Esophagus muscularis mucosa (tissue), 4 donors: ENCODE data around the gene OSBP2. TPM values are rescaled to one million over a fixed set of nuclear protein-coding genes. Genes with fewer than 3 reads are reported as not detected.

Experiments used
- DNase-seq: peaks from one replicate; pipeline ENCODE4 v3.0.0-alpha.2; 2017; ENCODE audit errors: extremely low spot score
- H3K27ac ChIP-seq, 4 donors: fragments of 200-600 bp; sonication (generic); replicated peaks in 1 of 4; 1 replicate in 3 of 4; 2 replicates in 1 of 4; pipeline ENCODE4 v1.5.1; 2016 to 2019; ENCODE audit warnings: mild to moderate bottlenecking in 1 of 4
- H3K27me3 ChIP-seq, 4 donors: fragments of 200-600 bp; sonication (generic); one replicate each; pipeline versions ENCODE4 v1.5.1 to v1.6.0; 2016 to 2019
- H3K36me3 ChIP-seq, 4 donors: fragments of 200-600 bp; sonication (generic); one replicate each; pipeline ENCODE4 v1.5.1; 2016 to 2019
- H3K4me1 ChIP-seq, 4 donors: fragments of 200-600 bp; sonication (generic); one replicate each; pipeline ENCODE4 v1.5.1; 2016 to 2019
- H3K4me3 ChIP-seq, 4 donors: fragments of 200-600 bp; sonication (generic); 1 replicate in 2 of 4; 2 replicates in 2 of 4; pipeline ENCODE4 v1.5.1; 2016 to 2019; ENCODE audit warnings: mild to moderate bottlenecking in 4 of 4, moderate library complexity in 1 of 4
- H3K9me3 ChIP-seq, 4 donors: fragments of 200-600 bp; sonication (generic); 1 replicate in 3 of 4; 2 replicates in 1 of 4; pipeline ENCODE4 v1.5.1; 2016 to 2019
- EP300 ChIP-seq: sonication (generic); formaldehyde crosslinking; IDR thresholded peaks from one replicate; pipeline ENCODE4 v1.6.1; 2017; ENCODE audit warnings: antibody characterized with exemption
- POLR2A ChIP-seq: fragments of 450-650 bp; IDR thresholded peaks from one replicate; pipeline ENCODE4 v1.6.1; 2017; ENCODE audit warnings: antibody characterized with exemption, moderate library complexity, mild to moderate bottlenecking, low read depth
- POLR2AphosphoS5 ChIP-seq, 2 donors: sonication (generic); formaldehyde crosslinking; IDR thresholded peaks; one replicate each; pipeline ENCODE4 v1.6.1; 2017; ENCODE audit warnings: antibody characterized with exemption in 2 of 2
- WGBS: methylation state at CpG from one replicate; pipeline ENCODE4 v1.1.5; 2018; 5-methylcytosine and 5-hydroxymethylcytosine counted together
- intact Hi-C: fragments of 100-400 bp; cut with DNase I; formaldehyde crosslinking; loops from one replicate; pipeline ENCODE4 v1.15.1; 2023
- total RNA-seq, 4 donors: library from RNA; depleted of rRNA; stranded (reverse); fragments of >200 nt; gene quantifications; one replicate each; pipeline versions ENCODE4 v1.1.0 to v1.2.1, GENCODE V29; 2016
- TF ChIP-seq, protein P1 (sequence below), 3 experiments: fragments of 200-600 bp in 2 of 3; fragments of 450-650 bp in 1 of 3; sonication (generic) in 2 of 3; IDR thresholded peaks; one replicate each; pipeline ENCODE4 v1.5.1; 2017 to 2019; ENCODE audit warnings: antibody characterized with exemption in 3 of 3, mild to moderate bottlenecking in 2 of 3, moderate library complexity in 1 of 3

The OSBP2 gene
- total RNA-seq, 4 donors from 2014 or later, result 0.42 to 4.6 (median 2.9) TPM

DNA sequence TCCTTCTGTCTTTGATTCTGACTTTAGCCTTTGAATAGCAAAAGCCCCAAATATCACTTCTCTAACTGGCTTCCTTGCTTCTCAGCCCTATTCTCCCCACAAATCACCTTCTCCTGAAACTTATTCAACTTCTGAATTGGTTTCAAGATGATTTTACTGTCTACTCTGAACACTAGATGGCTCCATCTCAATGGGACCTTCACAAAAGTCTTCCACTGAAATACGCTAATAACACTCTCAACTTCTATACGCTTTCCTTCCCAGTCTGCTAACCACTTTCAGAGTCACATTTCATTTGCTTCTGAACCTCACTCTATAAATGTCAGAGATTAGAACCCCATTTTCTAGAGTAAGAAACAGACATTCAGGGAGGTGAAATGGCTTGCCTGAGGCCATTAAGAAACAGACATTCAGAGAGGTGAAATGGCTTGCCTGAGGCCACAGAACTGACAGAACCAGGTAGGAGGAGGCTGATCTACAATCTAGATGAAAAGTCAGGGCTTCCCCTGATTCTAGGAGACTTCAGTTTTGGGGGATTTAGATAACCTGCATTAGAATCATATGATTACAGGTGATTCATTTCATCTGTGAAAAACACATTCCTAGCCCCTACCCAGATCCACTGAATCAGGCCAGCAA, 253.3 kb downstream of the OSBP2 start:
- no peaks in the 10 kb centered on the region for H3K27me3 ChIP-seq
- no peaks in the 10 kb centered on the region for H3K9me3 ChIP-seq
- peak overlapping the region; percentile 69 to 83 (median 78) for H3K27ac ChIP-seq
- H3K36me3 ChIP-seq, result peaks cover 27 to 82% (median 75%) of the 10 kb centered on the region in 4 donors
- WGBS, result 23% methylated on average over 2 of the region's 2 CpGs
- H3K4me3 ChIP-seq, result no peak overlapping the region
- H3K4me1 ChIP-seq, result peaks cover 21 to 46% (median 33%) of the 10 kb centered on the region in 4 donors
- intact Hi-C loops, result loop anchor here (2.0 kb wide), 2 partner anchors 137 to 201 kb away; no protein-coding TSS in a partner anchor
- peak; percentile 14 for DNase-seq
- TF ChIP-seq, protein P1, sequence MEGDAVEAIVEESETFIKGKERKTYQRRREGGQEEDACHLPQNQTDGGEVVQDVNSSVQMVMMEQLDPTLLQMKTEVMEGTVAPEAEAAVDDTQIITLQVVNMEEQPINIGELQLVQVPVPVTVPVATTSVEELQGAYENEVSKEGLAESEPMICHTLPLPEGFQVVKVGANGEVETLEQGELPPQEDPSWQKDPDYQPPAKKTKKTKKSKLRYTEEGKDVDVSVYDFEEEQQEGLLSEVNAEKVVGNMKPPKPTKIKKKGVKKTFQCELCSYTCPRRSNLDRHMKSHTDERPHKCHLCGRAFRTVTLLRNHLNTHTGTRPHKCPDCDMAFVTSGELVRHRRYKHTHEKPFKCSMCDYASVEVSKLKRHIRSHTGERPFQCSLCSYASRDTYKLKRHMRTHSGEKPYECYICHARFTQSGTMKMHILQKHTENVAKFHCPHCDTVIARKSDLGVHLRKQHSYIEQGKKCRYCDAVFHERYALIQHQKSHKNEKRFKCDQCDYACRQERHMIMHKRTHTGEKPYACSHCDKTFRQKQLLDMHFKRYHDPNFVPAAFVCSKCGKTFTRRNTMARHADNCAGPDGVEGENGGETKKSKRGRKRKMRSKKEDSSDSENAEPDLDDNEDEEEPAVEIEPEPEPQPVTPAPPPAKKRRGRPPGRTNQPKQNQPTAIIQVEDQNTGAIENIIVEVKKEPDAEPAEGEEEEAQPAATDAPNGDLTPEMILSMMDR (IDR thresholded peaks at IDR 0.05), result peak; percentile 65 to 73 (median 66)
- TF ChIP-seq EP300 (no peak), POLR2A (no peak), POLR2AphosphoS5 (IDR thresholded peaks at IDR 0.05) (peak in 1 of 2 donors; percentile 59)

DNA sequence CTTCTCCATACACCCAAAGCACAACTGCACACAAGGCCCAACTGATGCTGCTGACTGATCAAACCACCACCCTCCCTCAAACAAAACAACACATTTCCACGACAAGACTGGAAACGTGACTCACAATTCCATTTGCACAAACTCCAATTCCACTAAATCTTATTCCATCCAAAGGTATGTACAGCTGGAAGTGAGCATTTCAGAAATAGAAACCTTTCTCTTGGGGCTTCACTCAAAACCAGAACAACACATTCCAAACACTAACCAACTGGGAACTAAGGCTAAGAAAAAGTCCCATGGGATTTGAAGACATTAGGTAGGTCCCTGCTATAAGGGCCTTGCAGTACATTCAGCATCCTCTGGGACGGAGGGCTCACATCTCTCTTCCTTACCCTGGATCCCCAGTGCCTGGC, 254.3 kb downstream of the OSBP2 start:
- no peak overlapping the region for H3K4me3 ChIP-seq
- peak overlapping the region; percentile 69 to 83 (median 78) for H3K27ac ChIP-seq
- H3K27me3 ChIP-seq, result no peaks in the 10 kb centered on the region
- TF ChIP-seq, protein P1 (IDR thresholded peaks at IDR 0.05), result peak in 1 of 3 experiments; percentile 2
- no peak for TF ChIP-seq EP300
- peak in 1 of 2 donors; percentile 7 for TF ChIP-seq POLR2AphosphoS5 (IDR thresholded peaks at IDR 0.05)
- peaks cover 25 to 82% (median 70%) of the 10 kb centered on the region in 4 donors for H3K36me3 ChIP-seq
- DNase-seq, result no peak
- WGBS, result 44% methylated on average over 3 of the region's 3 CpGs
- peaks cover 21 to 46% (median 33%) of the 10 kb centered on the region in 4 donors for H3K4me1 ChIP-seq
- H3K9me3 ChIP-seq, result no peaks in the 10 kb centered on the region
- intact Hi-C loops, result no loop called here

DNA sequence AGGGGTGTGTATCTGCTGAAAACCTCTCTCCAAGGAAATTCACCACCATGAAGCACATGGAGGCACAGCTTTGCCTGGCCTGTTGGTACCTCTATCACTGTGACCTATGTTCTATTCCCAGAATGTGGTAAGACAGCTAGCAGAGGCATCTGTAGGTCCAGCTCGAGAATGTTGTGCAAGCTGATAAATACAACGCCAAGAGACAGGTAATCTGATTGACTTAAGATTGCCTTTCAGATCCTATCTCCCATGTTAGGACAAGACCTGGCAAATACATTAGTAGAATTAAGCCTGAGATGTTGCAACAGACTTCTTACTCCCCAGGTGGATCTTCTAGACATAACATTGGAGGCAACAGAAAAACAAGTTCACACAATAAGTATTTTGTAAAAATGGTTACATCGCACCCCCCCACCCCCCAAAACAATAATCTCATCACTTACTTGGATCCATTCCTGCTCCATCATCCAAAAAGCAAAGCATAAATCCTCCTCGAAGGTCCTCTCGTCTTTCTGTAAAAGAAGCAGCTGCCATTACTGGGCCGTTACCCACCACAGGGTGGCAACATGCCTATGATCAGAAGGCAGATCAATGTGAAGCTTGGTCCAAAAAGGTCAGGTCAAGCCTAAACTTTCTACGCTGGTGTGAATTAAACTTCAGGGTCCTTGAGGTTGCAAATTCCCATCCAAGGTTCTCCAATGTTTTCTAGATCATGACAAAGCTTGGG, 255.4 kb downstream of the OSBP2 start:
- 79% methylated on average over 6 of the region's 7 CpGs for WGBS
- Histone ChIP-seq H3K4me1 (peaks cover 21 to 46% (median 33%) of the 10 kb centered on the region in 4 donors), H3K27ac (no peak overlapping the region), H3K9me3 (no peaks in the 10 kb centered on the region), H3K4me3 (no peak overlapping the region), H3K36me3 (peaks cover 23 to 82% (median 65%) of the 10 kb centered on the region in 4 donors), H3K27me3 (no peaks in the 10 kb centered on the region)
- no peak for TF ChIP-seq POLR2A
- TF ChIP-seq POLR2AphosphoS5 (IDR thresholded peaks at IDR 0.05), result no peak
- no peak for TF ChIP-seq EP300
- TF ChIP-seq, protein P1 (IDR thresholded peaks at IDR 0.05), result no peak
- intact Hi-C loops, result no loop called here
- peak; percentile 68 for DNase-seq

DNA sequence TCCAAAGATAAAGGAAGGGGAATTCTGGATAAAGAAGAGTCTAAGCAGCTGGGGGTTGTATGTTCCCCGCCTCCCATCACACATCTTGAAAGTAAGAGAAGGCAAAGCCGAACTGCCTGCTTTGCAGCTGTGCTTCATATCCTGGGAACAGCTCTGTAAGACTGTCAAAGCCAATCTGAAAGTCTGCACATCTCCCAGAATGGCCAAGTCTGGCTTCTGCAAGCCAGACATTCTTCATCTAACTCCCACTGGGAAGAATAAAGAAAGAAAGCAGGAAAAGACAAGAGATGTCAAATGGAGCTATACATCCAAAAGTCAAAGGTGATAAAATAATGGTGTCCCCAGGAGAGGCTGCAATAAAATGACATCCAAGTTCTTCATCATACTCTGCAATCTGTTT, 258.5 kb downstream of the OSBP2 start:
- intact Hi-C loops, result no loop called here
- Histone ChIP-seq H3K4me1 (peaks cover 6 to 26% (median 11%) of the 10 kb centered on the region in 4 donors), H3K36me3 (peaks cover 12 to 79% (median 57%) of the 10 kb centered on the region in 4 donors), H3K9me3 (no peaks in the 10 kb centered on the region), H3K27me3 (no peaks in the 10 kb centered on the region), H3K27ac (no peak overlapping the region), H3K4me3 (no peak overlapping the region)
- TF ChIP-seq POLR2A (no peak), EP300 (no peak), POLR2AphosphoS5 (IDR thresholded peaks at IDR 0.05) (no peak)
- TF ChIP-seq, protein P1 (IDR thresholded peaks at IDR 0.05), result no peak
- no peak for DNase-seq
- WGBS, result 63% methylated on average over 2 of the region's 2 CpGs
